Right atrium auricular region (tissue), 2 donors: Measurements from ENCODE around the gene DNM3. TPM values are rescaled to one million over a fixed set of nuclear protein-coding genes. Genes with fewer than 3 reads are reported as not detected.

Source experiments
- DNase-seq: peaks from one replicate; pipeline ENCODE4 v3.0.0-alpha.2; 2019; ENCODE audit warnings: low spot score
- H3K27ac ChIP-seq, 2 donors: fragments of 200-600 bp; sonication (generic); 1 replicate in 1 of 2; 2 replicates in 1 of 2; pipeline ENCODE4 v1.5.1; 2016 to 2019
- H3K27me3 ChIP-seq, 2 donors: fragments of 200-600 bp; sonication (generic); one replicate each; pipeline versions ENCODE4 v1.5.1 to v1.6.0; 2017 to 2019
- H3K36me3 ChIP-seq: fragments of 200-600 bp; sonication (generic); one replicate; pipeline ENCODE4 v1.5.1; 2016
- H3K4me1 ChIP-seq, 2 donors: fragments of 200-600 bp; sonication (generic); one replicate each; pipeline versions ENCODE4 v1.5.1 to v1.6.0; 2017 to 2019
- H3K4me3 ChIP-seq, 2 donors: fragments of 200-600 bp; sonication (generic); 1 replicate in 1 of 2; 2 replicates in 1 of 2; pipeline ENCODE4 v1.5.1; 2017 to 2019; ENCODE audit warnings: mild to moderate bottlenecking in 1 of 2, moderate library complexity in 1 of 2
- H3K9me3 ChIP-seq, 2 donors: fragments of 200-600 bp; sonication (generic); one replicate each; pipeline ENCODE4 v1.5.1; 2019
- total RNA-seq, 2 donors: library from RNA; depleted of rRNA; stranded (reverse); fragments of >200 nt; gene quantifications; one replicate each; pipeline ENCODE4 v1.1.0, GENCODE V29; 2016
- TF ChIP-seq, protein P1 (sequence below), 2 donors: fragments of 200-600 bp; sonication (generic); IDR thresholded peaks; one replicate each; pipeline ENCODE4 v1.5.1; 2019; ENCODE audit warnings: antibody characterized with exemption in 2 of 2

Gene DNM3
- total RNA-seq, 2 donors from 2014 or later, result 1.0 to 1.6 TPM

GRCh38 chr1:172180501-172181285 lies 339.4 kb downstream of the DNM3 start:
- H3K36me3 ChIP-seq, result no peaks in the 10 kb centered on the region
- TF ChIP-seq, protein P1, sequence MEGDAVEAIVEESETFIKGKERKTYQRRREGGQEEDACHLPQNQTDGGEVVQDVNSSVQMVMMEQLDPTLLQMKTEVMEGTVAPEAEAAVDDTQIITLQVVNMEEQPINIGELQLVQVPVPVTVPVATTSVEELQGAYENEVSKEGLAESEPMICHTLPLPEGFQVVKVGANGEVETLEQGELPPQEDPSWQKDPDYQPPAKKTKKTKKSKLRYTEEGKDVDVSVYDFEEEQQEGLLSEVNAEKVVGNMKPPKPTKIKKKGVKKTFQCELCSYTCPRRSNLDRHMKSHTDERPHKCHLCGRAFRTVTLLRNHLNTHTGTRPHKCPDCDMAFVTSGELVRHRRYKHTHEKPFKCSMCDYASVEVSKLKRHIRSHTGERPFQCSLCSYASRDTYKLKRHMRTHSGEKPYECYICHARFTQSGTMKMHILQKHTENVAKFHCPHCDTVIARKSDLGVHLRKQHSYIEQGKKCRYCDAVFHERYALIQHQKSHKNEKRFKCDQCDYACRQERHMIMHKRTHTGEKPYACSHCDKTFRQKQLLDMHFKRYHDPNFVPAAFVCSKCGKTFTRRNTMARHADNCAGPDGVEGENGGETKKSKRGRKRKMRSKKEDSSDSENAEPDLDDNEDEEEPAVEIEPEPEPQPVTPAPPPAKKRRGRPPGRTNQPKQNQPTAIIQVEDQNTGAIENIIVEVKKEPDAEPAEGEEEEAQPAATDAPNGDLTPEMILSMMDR (IDR thresholded peaks at IDR 0.05), result no peak
- no peak for DNase-seq
- peak overlapping the region in 1 of 2 donors; percentile 28 for H3K4me3 ChIP-seq
- peaks cover 0 to 19% of the 10 kb centered on the region in 2 donors for H3K4me1 ChIP-seq
- peak overlapping the region; percentile 74 to 82 for H3K27ac ChIP-seq
- H3K27me3 ChIP-seq, result no peaks in the 10 kb centered on the region
- no peaks in the 10 kb centered on the region for H3K9me3 ChIP-seq

DNA sequence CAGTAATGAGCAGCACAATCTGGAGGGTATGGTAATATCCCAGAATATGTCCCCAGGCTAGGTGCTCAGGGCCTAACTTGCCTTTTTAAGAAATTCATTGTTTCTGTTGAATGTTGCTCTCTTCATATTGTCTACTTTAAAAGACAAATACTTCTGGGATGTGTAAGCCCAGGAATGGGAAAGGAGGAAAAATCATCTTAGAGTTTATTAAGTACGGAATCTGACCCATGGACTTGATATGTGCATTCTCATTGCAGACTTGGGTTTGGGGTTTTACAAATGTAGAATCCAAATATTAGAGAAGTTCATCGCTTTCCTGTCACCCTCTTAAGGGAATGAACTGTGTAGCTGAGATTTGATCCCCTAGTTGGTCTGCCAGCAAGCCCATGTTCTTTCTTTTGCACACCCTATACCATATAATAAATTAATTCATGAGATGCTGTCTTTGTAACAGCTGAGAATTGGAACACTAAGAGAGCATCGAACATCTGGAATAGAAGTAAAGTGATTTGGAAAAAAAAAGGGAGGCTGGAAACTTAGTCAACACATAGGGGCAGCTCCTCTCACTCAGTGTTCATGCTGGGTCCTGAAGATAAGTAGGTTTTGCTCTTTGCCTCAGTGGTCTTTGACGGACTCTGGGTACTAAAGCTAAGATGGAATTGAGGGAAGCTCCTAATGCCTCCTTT lies 343.4 kb downstream of the DNM3 start:
- Histone ChIP-seq H3K36me3 (no peaks in the 10 kb centered on the region), H3K27me3 (no peaks in the 10 kb centered on the region), H3K27ac (no peak overlapping the region), H3K4me1 (peaks cover 0 to 19% of the 10 kb centered on the region in 2 donors), H3K9me3 (no peaks in the 10 kb centered on the region), H3K4me3 (no peak overlapping the region)
- TF ChIP-seq, protein P1 (IDR thresholded peaks at IDR 0.05), result no peak
- no peak for DNase-seq

- H3K27me3 ChIP-seq, result no peaks in the 10 kb centered on the region
- no peaks in the 10 kb centered on the region for H3K9me3 ChIP-seq
- TF ChIP-seq, protein P1 (IDR thresholded peaks at IDR 0.05), result no peak
- no peak for DNase-seq
- H3K4me3 ChIP-seq, result no peak overlapping the region
- H3K4me1 ChIP-seq, result peaks cover 0 to 18% of the 10 kb centered on the region in 2 donors
- H3K27ac ChIP-seq, result no peak overlapping the region
- H3K36me3 ChIP-seq, result no peaks in the 10 kb centered on the region
Observed at GRCh38 chr1:172185211-172185610, 343.9 kb downstream of the DNM3 start.

GRCh38 chr1:172185996-172186395 lies 344.7 kb downstream of the DNM3 start:
- no peak overlapping the region for H3K4me3 ChIP-seq
- H3K9me3 ChIP-seq, result no peaks in the 10 kb centered on the region
- H3K36me3 ChIP-seq, result no peaks in the 10 kb centered on the region
- peaks cover 0 to 11% of the 10 kb centered on the region in 2 donors for H3K4me1 ChIP-seq
- TF ChIP-seq, protein P1 (IDR thresholded peaks at IDR 0.05), result no peak
- DNase-seq, result no peak
- no peak overlapping the region for H3K27ac ChIP-seq
- no peaks in the 10 kb centered on the region for H3K27me3 ChIP-seq

DNA sequence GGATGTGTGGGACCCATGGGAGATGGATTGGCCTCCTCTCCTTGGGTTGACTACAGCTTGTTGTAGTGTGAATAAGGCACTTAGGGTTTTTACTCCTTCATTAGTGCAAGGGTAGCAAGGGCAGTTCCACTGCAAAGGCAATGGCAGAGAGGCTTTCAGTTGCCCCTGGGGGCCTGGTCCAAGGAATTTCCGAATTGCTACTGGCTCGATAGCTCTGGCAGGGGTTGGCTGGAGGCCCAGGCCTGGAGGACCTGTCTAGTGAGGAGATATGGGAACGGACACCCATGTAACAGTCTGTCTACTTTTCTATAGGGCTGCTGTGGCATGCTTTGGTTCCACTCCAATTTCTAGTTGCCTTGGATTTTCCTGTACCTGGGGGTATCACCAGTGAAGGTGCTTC lies 360.3 kb downstream of the DNM3 start:
- Histone ChIP-seq H3K36me3 (no peaks in the 10 kb centered on the region), H3K27ac (no peak overlapping the region), H3K4me1 (no peaks in the 10 kb centered on the region), H3K27me3 (no peaks in the 10 kb centered on the region), H3K9me3 (peaks cover 4 to 32% of the 10 kb centered on the region in 2 donors), H3K4me3 (no peak overlapping the region)
- TF ChIP-seq, protein P1 (IDR thresholded peaks at IDR 0.05), result no peak
- no peak for DNase-seq
